ENCODE measurements around the gene URB1.

Gene URB1

DNA sequence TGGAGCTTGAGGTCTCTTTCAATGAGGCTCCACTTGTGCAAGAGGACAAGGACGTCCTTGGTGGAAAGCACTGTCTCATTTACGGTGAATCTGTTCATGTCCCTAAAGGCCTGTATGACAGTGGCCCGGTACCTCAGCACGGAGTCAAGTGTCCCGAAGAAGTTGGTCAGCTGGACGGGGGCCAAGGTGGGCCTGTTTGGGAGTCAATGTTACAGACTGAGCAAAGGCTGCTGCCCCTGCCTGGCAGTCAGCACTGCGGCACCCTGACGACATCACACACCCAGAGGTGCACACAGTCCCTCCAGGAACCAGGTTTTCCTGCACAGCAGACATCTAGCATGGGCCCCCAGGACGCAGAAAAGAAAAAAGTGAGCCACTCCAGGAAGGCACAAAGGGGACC is 75.1 kb downstream of the URB1 start:
- DNase-seq = no peak

DNA sequence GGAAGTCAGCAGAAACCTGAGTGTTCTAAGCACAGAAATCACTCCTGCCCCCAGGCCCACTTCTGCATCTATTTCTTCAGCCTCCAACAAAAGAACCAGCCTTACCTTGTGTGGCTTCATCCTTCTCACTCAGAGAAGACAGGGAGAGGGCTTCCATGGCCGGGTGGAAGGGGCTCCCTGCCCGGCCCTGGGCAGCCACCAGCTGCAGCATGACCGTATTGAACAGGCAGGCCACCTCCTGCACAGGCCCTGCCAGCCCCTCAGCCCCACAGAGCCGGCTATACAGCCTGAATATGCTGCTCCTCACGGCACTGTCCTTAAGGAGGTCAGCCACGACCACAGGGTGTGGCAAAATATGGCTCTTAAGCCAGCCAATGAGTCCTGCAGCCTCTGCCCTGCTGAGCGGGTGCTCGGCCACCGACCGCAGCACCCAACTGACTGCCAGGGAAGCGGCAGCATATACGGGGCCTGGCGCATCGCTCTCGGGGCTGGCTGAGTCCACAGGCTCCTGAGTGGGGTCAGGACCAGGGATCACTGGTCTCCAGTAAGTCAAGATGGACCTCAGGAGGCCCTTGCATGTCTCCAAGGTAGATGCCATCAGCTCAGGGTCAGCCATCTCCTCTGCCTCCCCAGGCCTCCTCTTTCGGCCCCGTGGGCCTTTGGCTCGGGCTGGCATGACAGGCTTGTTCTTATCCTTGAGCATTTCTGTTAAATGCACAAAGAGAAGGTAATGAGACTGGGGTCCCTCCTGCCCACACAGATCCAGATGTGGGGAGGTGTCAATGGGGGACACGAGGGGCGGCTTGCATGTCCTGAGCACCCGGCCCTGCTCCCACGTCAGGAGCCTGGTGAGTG is 76.2 kb downstream of the URB1 start:
- DNase-seq = no peak

DNA sequence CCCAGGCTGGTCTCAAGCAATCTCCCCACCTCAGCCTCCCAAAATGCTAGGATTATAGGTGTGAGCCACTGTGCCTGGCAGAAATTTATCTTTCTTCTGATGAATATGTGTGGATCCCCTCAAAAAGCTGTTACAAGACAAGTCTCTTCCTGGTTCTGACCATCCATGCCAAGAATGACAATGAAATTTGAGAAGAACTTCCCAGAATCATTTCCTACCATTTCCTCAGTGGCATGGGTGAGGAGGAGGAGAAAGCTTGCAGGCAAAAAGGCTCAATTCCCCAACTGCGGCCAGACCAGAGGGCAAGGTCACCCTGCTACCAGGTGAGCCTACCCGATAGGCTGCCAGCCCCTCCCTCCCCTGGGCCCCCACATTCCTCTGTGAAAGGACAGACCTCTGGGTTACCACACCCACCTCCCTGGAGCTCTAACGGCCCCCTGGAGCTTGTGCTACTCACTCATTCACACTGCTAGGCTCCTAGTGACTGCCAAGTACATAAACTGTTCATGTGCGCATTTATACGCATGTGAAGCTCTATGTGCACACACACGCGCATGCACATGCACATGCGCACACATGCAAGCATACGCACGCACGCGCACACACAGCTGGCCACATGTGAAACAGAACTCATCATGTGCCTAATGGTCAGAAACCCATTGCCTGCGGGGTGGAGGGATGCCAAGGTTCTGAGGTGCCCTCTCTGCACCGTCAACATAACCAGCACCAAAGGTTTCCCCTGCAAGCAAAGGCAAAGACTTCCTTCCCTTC is 77.1 kb downstream of the URB1 start:
- DNase-seq = no peak

DNA sequence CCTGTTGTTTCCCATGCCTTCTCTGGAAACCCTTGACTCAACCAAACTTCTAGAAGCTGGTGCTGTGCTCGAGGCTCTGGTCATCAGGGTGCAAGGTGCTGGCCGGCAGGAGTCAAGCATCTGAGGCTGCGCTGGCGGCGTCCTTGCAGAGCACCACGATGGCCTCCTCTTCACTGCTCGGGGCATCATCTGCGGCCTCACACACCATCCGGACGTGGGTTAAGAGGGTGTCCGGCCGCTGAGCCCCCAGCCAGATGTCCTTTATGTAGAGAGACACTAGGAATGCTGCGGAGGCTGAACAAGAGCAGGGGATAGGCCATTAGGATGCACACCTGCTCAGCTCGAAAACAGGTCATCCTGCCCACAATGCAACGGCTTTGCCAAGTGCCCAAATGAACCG is 78.0 kb downstream of the URB1 start:
- DNase-seq = no peak

DNA sequence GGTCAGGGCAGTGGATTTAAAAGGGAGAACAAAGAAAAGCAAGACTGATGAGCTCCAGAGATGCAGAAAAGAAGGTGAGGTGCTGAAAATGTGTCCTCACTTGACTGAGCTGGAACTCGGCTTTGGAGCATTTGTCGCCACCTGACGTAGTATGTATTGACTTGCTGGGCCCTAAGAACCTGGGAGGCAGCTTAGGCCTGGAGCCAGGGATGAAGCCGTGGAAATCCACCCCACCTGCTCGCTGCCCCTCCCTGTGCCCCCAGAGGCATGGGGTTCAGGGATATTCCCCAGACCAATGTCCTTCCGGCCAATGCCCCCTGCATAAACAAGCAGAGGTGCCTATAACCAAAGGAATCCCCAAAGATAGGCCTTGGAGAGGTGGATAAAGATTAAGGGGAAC is 79.8 kb downstream of the URB1 start:
- DNase-seq = no peak

DNA sequence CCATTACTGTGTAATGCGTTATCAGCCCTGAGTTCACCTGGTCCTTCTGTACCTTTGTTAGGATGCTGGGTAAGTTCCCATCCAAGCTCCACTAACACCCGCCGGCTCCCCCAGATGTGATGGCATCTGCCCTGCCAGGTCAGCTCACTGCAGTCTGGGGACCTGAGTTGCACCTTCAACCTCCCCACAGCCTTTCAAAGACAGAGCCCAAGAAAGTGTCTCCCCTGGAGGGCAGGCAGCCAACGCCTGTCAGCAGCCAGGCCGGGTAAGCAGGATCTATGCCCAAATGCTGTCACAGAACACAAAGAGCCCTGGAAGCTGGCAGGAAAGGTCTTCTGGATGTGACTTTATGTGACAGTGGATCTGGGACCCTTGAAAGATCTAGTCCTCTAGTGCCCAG is 80.5 kb downstream of the URB1 start:
- DNase-seq = no peak

DNA sequence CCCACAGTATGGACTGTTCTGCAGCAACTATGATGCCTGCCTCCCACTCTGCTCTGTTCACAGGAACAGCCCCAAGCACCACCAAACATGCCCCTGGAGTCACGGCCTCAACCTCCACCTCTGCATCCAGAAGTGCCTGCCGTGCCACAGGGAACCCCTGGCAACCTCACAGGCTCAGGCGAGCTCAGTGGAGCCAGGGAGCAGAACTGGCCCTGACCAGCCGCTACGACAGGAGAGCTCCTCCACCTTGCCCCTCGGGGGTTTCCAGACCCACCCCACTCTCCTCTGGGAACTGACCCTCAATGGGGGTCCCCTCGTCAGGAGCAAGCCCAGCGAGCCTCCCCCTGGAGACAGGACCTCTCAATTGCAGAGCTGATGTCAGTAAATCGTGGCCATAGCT is 81.2 kb downstream of the URB1 start:
- no peak for DNase-seq

DNA sequence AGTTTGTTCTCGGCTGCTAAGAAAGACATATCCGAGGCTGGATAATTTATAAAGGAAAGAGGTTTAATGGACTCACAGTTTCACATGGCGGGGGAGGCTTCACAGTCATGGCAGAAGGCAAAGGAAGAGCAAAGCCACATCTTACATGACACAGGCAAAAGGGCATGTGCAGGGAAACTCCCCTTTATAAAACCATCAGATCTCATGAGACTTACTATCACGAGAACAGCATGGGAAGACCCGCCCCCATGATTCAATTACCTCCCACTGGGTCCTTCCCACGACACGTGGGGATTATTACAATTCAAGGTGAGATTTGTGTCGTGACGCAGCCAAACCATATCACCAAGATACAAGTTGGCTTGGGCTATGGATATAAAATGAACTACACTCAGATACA is 81.8 kb downstream of the URB1 start:
- DNase-seq = peak in 2 of 3 donors; percentile 3 to 16

DNA sequence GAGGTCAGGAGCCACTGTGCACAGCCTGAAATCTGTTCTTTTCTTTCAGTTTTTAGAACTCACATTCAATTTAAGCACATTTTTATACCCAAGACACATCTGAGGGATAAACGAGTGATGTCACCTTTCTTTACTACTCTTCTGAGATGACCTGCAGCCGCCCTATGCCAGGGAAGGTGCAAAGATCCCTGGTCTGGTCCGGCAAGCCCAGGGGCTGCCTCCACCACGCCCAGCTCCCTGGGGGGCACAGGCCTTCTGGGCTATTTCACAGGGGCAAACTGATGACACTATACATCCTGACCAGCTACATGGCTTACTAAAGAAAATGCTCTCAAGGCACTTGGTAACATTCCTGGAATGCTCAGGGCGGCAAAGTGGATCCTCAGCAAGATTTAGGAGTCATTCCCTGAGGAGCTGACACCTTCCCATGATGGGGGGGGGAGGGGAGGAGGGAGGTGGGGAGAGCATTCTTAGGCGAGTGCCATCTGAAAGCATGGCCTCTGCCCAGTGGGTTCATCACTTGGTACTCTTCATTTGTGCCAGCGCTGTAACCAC is 82.8 kb downstream of the URB1 start:
- DNase-seq = no peak

DNA sequence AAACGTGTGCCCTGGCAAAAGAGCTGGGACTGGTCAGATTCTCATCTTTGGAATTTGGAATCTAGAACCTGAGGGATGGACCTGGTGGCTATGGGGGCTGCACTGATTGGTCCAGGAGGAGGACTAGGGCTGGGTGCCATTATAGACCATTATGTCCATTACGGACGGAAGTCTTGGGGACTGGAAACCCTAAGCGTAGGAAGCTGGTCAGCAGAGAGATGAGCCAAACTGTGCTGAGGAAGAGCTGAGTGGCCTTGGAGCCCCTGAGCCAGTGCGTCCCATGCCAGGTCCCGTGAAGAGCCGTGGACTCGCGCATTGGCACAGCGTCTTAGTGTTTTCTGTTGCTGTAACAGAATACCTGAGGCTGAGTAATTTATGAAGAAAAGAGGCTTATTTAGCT is 84.1 kb downstream of the URB1 start:
- DNase-seq = no peak

DNA sequence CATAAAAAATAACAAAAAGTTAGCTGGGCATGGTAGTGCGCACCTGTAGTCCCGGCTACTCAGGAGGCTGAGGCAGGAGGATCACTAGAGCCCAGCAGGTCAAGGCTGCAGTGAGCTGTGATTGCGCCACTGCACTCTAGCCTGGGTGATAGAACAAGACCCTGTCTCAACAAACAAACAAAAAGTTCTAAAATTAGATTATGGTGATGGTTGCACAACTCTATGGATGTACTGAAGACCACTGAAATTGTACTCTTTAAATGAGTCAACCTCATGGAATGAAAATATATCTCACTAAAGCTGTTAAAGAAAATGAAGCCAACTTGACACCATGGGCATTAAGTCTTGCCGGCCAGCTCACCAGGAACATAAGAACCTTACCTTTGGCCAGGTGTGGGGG is 85.1 kb downstream of the URB1 start:
- no peak for DNase-seq

DNA sequence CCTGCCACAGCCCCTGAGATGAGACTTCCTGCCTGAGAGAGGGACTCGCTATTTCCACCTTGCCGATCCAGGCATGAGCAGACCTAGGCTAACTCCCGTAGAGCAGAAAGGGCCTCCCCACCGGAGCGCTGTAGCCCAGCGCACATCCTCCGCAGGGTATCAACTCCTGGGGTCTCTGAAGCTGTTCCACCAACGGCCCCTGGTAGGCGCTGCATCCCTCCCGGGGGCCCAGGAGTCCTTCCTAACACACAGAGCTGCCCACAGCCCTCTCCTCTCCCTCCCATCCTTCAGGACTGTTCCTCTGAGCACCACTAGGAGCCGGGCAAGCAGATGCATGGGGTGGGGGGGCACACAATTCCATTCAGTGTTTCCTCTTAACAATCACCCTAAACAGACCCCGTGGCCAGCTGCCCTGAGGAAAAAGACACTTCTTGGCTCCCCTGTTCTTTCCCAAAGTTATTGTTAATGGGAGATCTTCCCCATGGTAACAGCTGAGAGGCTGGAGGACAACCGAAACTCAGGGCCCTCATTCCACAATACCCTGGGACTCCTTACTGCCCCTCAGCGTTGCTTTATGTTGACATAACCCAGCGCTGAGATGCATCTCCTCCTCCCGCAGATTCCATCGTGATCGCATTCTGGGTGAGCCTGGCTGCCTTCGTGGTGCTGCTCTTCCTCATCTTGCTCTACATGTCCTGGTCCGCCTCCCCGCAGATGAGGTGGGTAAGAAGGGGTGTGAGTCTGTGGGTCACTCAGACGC is 86.6 kb downstream of the URB1 start:
- no peak for DNase-seq

DNA sequence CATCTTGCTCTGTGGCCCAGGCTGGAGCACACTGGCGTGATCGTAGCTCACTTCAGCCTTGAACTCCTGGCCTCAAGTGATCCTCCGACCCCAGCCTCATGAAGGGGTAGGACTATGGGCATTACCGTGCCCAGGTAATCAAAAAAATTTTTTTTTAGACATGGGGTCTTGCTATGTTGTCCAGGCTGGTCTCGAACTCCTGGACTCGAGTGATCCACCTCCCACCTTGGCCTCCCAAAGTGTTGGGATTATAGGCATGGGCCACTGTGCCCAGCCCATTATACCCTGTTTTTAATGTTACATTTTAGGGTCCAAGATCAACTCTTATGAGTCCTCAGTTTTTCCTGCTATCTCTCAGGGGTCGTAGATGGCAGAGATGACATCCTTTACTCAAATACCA is 87.8 kb downstream of the URB1 start:
- no peak for DNase-seq

DNA sequence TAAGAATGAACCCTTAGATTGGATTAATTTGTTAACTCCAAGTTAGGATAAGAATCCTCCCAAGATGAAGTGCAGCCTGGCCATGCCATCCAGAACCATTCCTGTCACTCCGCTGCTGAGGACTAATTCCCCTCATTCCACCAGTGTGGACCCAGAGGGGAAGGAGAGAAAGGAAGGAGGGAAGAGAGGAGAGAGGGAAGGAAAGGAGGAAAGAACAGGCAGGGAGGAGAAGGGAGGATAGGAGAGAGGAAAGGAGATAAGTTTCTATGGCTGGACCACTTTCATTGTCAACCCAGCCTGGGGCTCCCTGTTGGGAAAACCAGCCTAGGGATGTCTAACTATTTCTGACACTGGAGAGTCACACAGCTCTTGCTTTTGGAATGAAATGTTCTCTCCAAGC is 89.4 kb downstream of the URB1 start:
- no peak for DNase-seq

DNA sequence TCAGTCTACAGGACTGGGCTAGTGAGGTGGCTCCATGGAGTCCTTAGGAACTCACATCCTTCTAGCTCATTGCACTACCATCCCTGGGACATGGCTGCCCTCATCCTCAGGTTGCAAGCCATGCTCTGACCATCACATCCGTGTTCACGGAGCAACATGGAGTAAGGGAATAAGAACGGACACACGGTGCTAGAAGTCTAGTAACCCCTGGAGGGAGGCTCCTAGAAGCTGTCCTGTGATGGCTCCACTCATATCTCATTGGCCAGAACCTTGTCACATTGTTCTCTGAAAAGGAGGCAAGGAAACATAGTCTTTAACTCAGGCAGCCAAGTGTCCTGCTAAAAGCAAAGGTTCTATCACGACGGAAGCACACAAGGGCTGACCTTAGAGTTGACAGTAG is 90.3 kb downstream of the URB1 start:
- no peak for DNase-seq

DNA sequence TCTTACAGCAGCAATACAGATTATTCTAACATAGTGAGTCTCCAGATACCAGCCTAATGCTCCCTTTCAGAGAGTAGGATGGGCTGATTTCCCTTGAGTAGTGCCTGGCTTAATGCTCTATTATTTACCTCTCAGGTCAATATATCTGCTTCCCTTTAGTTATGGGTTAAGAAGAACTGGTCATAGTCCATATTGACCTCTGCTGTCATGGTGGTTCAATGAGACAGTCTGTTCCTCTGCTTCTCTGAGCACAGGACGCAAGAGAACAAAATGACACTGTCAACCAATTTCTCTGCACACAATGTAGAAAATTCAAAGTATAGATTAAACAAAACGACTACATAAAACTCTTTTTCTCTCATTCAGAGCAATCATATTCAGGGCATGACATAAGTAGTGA is 91.2 kb downstream of the URB1 start:
- no peak for DNase-seq

DNA sequence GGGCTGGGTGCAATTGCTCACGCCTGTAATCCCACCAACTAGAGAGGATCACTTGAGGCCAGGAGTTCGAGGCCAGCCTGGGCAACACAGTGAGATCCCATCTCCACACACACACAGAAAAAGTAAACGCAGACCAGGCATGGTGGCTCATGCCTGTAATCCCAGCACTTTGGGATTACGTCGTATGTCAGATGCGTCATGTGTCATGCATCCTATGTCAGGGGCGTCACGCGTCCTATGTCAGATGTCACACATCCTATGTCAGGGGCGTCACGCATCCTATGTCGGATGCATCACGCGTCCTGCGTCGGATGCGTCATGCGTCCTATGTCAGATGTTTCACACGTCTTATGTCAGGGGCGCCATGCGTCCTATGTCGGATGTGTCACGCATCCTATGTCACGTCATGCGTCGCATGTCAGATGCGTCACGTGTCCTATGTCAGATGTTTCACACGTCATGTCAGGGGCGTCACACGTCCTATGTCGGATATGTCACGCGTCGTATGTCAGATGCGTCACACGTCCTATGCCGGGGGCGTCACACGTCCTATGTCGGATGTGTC is 92.6 kb downstream of the URB1 start:
- DNase-seq = no peak

DNA sequence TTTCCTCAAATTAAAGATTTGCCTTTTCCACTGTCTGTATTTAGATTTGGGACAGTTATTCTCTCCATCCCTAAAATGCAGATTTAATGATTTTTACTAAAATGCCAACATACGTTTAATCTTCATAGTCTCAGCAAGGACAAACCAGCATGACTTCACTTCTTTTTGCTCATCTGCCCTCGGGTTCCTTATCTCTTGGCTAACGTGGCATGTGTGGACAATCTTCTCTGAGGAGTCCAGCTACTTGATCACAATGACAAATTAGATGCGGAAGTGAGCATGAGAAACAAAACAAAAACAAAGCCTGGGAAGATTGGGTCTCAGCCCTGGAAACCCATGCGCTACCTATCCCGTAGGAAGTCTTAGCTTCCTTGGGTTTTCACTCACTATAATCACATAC is 93.1 kb downstream of the URB1 start:
- DNase-seq = no peak

DNA sequence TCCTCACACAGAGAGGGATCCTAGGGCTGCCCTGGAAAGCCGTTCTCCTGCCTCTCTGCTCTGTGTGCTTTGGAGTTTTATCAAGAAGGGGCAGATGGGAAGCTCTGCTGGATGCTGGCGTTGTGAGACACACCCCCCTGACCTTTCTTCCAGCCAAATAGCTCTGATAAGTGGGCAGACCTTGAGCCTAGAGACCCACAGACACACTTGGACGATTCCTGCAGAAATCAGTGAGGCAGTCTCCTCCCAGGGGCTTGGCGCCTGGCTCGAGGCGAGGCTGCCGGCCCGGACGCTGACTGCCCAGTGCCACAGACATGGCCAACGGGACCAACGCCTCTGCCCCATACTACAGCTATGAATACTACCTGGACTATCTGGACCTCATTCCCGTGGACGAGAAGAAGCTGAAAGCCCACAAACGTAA is 94.1 kb downstream of the URB1 start, which contains the start of gene MRAP:
Gene MRAP, plus strand, starts transcription at position 198 of the 424 bp plus-strand sequence. Its CDS starts 117 bp downstream, at position 315.
- no peak for DNase-seq

DNA sequence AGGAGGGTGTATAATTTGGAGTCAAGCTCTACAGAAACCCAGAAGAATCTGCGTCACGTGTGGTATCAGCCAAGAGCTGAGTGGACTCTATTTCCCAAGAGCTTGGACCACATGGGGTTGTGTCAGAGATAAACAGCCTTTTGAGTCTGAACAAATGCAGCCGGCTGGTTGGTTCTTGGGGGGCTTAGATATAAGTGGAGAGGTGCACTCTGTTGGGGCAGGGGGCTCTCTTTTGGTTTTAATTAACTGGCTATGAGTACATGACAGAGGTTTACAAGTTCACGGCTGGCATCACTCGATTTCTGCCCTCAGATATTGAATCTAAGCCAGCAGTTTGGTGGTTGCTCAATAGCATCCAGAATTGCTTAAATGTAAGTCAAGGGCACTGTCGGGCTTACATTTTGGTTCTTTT is 94.7 kb downstream of the URB1 start:
- no peak for DNase-seq

DNA sequence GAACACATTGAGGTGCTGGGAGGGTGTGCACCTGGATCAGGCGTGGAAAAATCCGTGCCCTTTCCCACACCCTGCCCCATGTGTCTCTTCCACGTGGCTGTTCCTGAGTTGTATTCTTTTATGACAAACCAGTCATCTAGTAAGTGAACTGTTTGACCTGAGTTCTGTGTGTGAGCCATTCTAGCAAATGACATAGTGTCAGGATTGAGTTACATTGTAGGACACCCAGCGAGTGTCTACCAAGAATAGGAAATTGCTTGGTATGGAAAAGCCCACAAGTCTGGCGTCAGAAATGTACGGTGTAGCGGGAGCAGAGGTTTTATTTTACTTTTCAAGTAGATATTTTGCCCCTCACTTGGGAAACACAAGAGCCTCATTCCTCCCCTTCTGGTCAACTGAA is 95.4 kb downstream of the URB1 start:
- no peak for DNase-seq

DNA sequence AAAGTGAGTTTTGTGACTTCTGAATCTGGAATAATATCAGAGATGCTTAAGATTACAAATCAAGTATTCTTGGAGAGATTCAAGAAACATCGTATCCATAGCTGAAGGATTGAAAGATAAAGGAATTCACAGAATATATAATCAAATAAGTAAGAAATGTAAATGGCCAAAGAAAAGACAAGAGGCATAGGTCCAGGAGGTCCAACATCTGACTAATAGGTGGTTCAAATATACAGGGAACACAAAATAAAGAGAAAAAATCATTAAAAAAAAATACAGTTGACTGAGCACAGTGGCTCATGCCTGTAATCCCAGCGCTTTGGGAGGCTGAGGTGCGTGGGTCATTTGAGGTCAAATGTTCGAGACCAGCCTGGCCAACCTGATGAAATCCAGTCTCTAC is 107.3 kb downstream of the URB1 start:
- no peak for DNase-seq

DNA sequence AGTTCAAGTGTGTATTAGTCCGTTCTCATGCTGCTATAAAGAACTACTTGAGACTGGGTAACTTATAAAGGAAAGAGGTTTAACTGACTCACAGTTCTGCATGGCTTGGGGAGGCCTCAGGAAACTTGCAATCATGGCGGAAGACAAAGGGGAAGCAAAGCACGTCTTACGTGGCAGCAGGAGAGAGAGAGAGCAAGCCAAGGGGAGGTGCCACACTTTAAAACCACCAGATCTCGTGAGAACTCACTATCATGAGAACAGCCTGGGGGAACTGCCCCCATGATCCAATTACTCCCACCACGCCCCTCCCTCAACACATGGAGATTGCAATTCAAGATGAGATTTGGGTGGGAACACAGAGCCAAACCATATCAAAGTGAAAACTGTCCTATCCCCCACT is 109.8 kb downstream of the URB1 start:
- peak in 1 of 3 donors; percentile 11 for DNase-seq

All from suppressor macrophage treated with lipopolysaccharide for 1 hour (primary cell).